ENCODE data around the gene PFKFB1.
A peak's percentile ranks its signal among the peaks of the same experiment; 100 is the strongest.

PFKFB1 gene

GRCh38 chrX:54891573-54891972, 102.4 kb downstream of the PFKFB1 start:
- DNase-seq: peak; percentile 46
- peak; percentile 70 for TF ChIP-seq CTCF (IDR thresholded peaks at IDR 0.05; ENCODE audit: low read depth, low read length)
- Histone ChIP-seq H3K27me3 (no peaks in the 10 kb centered on the region), H3K4me3 (ENCODE audit: low read depth, low read length) (no peak overlapping the region), H3K36me3 (no peaks in the 10 kb centered on the region), H3K9me3 (no peaks in the 10 kb centered on the region), H3K4me1 (no peaks in the 10 kb centered on the region)

GRCh38 chrX:54885740-54886139, 108.2 kb downstream of the PFKFB1 start:
- no peaks in the 10 kb centered on the region for H3K27me3 ChIP-seq
- H3K36me3 ChIP-seq: no peaks in the 10 kb centered on the region
- DNase-seq: no peak
- no peak for TF ChIP-seq CTCF (IDR thresholded peaks at IDR 0.05; ENCODE audit: low read depth, low read length)
- no peaks in the 10 kb centered on the region for H3K9me3 ChIP-seq
- no peaks in the 10 kb centered on the region for H3K4me1 ChIP-seq
- no peak overlapping the region for H3K4me3 ChIP-seq (ENCODE audit: low read depth, low read length)
